HG02970 (cell line): Measurements from ENCODE around the gene MIDN.
"Not testable (repeated sequence)": the region's sequence is repeated elsewhere in the genome, so short reads cannot be mapped to it uniquely, and the experiment has no call there.

ENCODE experiments used
- ATAC-seq: cut with Tn5 transposase; IDR thresholded peaks from one replicate; pipeline ENCODE4 v1.9.1; 2021; ENCODE audit warnings: mild to moderate bottlenecking, moderate library complexity, moderate number of reproducible peaks; ENCODE audit not compliant: unreplicated experiment, low FRiP score

The MIDN gene

DNA sequence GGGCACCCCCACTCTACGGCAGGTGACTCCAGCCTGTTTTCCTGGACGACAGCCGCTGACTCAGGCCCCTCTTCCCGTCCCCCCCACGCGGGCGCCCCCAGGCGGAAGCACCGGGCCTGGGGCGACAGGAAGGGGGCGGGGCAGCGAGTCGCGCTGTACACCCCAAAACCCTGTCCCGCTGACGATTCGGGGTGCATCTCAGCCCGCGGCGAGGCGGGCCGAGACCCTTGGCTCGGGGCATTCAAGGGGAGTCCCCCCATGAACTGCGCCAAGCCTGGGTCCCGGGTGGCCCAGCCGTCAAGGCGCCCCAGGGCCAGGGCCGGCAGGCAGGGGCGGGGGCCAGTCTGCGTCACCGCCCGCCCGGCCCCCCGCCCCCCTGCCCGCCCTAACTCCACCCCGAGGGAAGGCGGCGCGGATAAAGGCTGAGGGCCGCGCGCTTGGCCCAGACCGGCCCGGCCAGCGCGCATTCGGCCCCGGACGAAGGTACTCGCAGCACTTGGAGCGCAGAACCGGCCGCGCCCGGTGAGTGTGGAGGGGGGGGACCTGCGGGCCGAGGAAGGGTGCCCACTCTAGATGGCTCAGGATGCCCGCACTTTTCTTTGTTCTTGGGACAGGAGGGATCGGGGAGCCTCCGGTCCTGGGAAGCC, at the start of gene MIDN:
MIDN (plus strand) TSS at position 445 of the 647 bp plus-strand sequence. CDS start 1,714 bp downstream, outside the sequence.
- peak; percentile 0 for ATAC-seq

GRCh38 chr19:1199531-1199930, 48.9 kb upstream of the MIDN start:
- ATAC-seq = no peak

- not testable (repeated sequence) for ATAC-seq
These were observed 47.8 kb upstream of the MIDN start for GRCh38 chr19:1200614-1201013.

GRCh38 chr19:1205114-1206099, 43.0 kb upstream of the MIDN start, which contains the start of gene STK11:
STK11 (plus strand) TSS chr19:1205778; CDS start chr19:1206914, 1,136 bp downstream.
- peak; percentile 94 for ATAC-seq

- no peak for ATAC-seq
These were observed 42.1 kb upstream of the MIDN start for GRCh38 chr19:1206150-1206863.

DNA sequence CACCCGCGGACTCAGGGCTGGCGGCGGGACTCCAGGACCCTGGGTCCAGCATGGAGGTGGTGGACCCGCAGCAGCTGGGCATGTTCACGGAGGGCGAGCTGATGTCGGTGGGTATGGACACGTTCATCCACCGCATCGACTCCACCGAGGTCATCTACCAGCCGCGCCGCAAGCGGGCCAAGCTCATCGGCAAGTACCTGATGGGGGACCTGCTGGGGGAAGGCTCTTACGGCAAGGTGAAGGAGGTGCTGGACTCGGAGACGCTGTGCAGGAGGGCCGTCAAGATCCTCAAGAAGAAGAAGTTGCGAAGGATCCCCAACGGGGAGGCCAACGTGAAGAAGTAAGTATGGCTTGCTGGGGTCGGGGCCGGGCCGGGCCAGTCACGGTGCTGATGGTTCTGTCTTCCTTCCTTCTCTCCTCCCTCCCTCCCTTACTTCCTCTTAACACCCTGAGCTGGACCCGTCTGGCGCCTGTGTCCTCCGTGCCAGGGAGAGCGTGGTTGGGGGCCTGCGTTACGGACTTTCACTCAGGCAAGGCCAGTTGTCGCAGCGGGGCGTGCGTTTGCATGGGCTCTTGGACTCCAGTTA, 41.4 kb upstream of the MIDN start:
- no peak for ATAC-seq

- not testable (repeated sequence) for ATAC-seq
These were observed 39.6 kb upstream of the MIDN start for GRCh38 chr19:1208830-1209229.

DNA sequence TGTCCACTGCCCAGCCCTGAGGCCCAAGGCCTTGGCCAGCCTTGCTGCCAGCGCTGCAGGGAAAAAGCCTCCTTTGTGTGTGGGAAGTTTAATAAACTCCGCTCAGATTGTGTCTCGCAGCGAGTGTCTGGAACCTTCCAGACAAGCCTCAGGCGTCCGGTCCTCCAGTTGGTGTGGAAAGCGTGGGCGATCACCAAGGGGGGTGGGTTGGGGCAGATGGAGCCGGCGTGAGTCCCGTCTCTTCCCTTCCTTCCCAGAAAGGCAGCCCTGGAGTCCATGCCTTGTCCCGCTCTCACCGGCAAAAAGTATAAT, 38.2 kb upstream of the MIDN start:
- no peak for ATAC-seq

GRCh38 chr19:1211494-1212234, 36.7 kb upstream of the MIDN start:
- ATAC-seq = no peak

DNA sequence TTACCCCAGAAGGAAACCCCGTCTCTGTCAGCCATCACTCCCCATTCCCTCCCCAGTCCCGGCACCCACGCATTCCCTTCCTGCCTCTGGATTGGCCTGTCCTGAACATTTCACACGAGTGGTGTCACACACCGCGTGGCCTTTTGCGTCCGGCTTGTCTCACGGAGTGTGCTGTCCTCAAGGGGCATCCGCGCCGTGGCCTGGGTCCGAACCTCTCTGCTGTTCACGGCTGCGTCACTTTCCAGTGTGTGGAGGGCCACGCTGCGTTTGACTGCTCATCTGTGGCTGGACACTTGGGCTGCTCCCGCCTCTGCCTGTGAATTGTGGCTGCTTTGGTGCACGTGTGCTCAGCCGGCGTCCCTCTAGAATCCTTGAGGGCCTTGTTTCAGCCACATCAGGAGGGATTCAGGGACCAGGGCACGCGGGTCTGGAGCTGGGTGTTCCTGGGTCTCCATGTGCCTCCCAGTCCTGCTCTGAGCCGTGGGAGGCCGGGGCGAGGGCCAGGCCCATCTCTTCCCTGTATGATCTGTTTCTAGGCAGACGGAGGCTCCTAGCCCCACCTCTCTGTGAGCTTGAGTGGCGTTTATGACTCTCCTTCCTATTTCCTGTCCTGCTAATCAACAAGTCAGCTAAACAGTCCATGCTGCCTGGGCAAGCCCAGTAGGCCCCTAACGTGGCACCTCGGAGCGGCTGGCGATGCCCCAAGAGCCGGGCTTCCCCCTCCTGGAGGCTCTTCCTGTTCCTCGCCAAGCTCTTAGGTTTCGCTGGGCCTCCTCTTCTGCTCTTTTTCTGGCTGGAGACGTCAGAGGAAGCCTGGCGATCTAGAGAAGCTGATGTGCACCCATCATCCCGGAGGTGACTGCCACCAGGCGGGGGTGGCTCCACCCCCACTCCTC, 34.7 kb upstream of the MIDN start:
- ATAC-seq = no peak

DNA sequence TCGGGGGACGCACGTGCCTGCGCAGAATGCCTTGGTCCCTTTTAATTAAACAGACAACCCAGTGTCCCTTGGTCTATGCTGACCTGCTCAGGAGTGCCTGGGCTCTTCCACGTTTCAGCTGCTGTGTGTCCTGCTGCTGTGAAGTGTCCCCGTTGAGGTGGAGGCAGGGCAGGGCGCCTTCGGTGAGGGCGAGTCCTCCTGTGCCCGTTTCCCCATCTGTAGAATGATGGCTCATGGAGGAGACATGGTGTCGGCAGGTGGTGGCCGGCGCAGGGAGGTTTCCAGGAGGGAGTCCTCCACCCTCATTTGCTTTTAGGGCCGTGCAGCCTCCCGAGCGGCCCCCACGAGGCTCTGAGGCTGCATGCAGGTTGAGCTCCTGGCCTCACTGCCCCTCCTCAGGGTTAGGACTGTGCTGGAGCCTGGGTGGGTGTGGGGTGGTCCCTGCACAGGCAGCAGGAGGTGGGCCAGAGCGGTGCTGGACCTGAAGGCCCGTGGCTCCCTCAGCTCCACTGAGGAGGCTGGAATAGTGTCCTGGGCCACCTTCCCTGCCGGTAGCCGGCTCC, 34.0 kb upstream of the MIDN start:
- ATAC-seq = no peak

GRCh38 chr19:1214862-1215731, 33.3 kb upstream of the MIDN start:
- no peak for ATAC-seq

DNA sequence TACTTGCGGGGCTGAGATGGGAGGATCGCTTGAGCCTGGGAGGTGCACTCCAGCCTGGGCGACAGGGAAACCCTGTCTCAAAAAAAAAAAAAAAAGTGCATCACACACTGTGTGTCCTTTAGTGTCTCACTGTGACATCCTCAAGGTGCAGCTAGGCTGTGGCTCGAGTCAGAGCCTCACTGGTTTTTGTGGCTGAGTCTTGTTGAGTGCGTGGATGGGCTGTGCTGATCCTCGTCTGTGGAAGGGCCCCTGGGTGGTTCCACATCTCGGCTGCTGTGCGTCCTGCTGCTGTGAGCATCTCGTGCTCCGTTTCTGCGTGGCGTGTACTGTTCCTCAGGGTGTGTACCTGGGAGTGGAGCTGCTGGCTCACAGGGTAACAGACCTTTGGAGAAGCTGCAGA, 31.6 kb upstream of the MIDN start:
- ATAC-seq = no peak

- no peak for ATAC-seq
These were observed 31.0 kb upstream of the MIDN start for GRCh38 chr19:1217366-1217765.

DNA sequence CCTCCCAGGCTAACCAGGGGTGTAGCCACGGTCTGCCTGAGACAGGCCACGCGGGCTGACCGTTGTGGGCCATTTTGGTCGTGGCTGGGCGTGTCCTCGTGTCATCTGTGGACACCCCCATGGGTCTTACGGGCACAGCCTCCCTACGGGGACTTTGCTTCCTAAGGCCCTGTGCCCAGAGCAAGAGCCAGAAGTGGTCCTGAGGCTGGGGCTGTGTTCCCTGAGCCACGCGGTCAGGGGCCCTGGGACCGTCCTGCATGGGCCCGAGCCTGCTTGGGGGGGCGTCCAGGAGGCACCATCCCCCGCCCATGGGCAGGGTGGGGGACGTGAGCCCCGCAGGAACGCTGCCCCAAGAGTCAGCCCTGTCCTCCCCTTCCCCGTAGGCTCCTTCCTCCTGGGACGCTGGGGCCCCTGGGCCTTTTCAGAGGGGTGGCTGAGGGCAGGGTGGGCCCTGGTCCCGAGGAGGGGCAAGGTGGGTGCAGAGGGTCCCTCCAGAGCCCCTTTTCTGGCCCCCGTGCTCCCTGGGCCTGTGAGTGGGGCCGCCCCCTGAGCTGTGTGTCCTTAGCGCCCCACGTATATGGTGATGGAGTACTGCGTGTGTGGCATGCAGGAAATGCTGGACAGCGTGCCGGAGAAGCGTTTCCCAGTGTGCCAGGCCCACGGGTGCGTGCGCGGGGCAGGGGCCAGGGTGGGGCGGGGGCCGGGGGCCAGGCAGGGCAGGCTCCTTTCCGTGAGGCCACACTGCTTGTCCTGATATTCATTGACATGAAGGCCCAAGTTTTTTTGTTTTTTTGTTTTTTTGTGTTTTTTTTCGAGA, 29.4 kb upstream of the MIDN start:
- ATAC-seq = no peak

- no peak for ATAC-seq
These were observed 28.5 kb upstream of the MIDN start for GRCh38 chr19:1219786-1220476.
